ENCODE data around the gene GRXCR2. TPM values are rescaled to one million over a fixed set of nuclear protein-coding genes. Genes with fewer than 3 reads are reported as not detected.
A peak's percentile ranks its signal among the peaks of the same experiment; 100 is the strongest.

GRXCR2 gene
- total RNA-seq, 4 donors from 2014 or later: not detected

DNA sequence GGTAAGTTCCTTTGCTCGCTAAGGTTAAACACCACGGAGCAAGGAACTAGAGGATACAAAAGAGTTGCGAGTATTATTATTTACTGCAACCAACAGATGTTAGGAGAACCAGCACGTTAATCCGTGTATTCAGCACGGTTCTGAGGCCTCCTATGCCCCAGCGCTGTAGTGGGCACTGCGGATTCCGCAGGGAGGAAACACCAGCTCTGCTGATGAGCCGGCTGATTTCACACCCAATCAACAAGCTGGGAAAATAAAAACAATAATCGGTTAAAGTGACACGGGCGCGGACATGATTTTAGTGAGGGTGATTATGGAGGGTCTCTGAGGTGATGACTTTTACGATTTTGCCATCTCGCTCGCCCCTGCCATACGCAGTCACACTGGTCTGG lies 37.0 kb downstream of the GRXCR2 start:
- H3K36me3 ChIP-seq: no peaks in the 10 kb centered on the region
- TF ChIP-seq POLR2AphosphoS5 (IDR thresholded peaks at IDR 0.05) (no peak), POLR2A (IDR thresholded peaks at IDR 0.05; ENCODE audit: low read depth) (no peak), EP300 (IDR thresholded peaks at IDR 0.05) (no peak)
- TF ChIP-seq, protein P1, sequence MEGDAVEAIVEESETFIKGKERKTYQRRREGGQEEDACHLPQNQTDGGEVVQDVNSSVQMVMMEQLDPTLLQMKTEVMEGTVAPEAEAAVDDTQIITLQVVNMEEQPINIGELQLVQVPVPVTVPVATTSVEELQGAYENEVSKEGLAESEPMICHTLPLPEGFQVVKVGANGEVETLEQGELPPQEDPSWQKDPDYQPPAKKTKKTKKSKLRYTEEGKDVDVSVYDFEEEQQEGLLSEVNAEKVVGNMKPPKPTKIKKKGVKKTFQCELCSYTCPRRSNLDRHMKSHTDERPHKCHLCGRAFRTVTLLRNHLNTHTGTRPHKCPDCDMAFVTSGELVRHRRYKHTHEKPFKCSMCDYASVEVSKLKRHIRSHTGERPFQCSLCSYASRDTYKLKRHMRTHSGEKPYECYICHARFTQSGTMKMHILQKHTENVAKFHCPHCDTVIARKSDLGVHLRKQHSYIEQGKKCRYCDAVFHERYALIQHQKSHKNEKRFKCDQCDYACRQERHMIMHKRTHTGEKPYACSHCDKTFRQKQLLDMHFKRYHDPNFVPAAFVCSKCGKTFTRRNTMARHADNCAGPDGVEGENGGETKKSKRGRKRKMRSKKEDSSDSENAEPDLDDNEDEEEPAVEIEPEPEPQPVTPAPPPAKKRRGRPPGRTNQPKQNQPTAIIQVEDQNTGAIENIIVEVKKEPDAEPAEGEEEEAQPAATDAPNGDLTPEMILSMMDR (IDR thresholded peaks at IDR 0.05): no peak

DNA sequence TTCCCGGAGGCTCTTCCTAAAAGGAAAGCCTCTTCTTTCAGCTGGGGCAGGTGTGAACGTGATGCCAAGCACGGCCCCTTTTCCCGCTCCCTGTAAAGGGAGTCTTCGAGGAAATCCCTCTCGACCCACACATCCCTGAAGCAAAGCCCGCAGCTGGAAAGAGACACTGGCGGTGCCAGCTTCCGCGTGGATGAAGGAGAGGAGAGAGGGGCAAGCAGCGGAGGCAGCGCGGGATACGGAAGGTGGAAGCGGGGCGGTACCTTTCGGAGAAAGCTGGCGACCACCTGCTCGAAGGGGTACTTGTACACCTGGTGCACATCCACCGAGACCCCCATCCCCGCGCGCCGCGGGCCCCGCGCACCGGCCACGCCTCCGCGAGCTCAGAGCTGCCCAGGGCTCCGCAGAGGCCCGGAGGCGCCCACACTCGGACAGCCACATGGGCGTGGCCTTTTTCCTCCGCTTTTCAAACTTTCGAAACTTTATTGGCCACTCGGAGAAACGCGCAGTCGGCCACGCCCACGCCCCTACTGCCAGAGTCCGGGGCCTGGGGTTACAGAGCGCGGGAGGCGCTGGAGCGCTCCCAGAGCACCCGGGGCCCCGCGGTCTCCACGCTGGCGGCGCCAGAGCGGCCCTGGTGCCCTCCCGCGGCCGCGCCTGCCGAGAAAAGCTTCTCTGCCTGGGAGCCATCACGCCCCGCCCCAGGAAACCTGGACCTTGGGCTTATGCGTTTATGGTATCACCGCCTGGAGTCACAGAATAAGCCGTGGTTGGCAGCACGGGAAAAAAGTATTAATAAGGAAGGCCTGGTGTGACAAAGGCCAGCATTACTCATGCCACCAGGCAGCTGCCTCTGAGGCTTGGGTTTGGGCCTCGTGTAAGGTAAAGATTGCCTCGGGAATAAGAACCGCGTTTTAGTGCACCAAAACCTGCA lies 37.6 kb downstream of the GRXCR2 start, which contains the start of gene PRELID2:
Gene PRELID2, minus strand, starts transcription at position 426 of the 931 bp plus-strand sequence. Its CDS starts 91 bp downstream, at position 335.
- 3% methylated on average over 28 of the region's 71 CpGs for WGBS
- no peak for TF ChIP-seq EP300 (IDR thresholded peaks at IDR 0.05)
- peak; percentile 69 to 80 for TF ChIP-seq POLR2AphosphoS5 (IDR thresholded peaks at IDR 0.05)
- no peaks in the 10 kb centered on the region for H3K27me3 ChIP-seq
- peak within 1 kb of the TSS; percentile 69 to 85 (median 82) for H3K27ac ChIP-seq (replicated peaks in 1 of 4)
- peak; percentile 94 for DNase-seq (ENCODE audit: extremely low spot score)
- H3K4me3 ChIP-seq: peak within 1 kb of the TSS; percentile 73 to 88 (median 78)
- H3K4me1 ChIP-seq: peaks cover 22 to 50% (median 38%) of the 10 kb centered on the region in 4 donors
- intact Hi-C loops (cut with DNase I): no loop called here
- no peaks in the 10 kb centered on the region for H3K9me3 ChIP-seq
- no peaks in the 10 kb centered on the region for H3K36me3 ChIP-seq

More for the DNA sequence above, 37.0 kb downstream of the GRXCR2 start:
- WGBS: 63% methylated on average over 18 of the region's 18 CpGs
- no peak for DNase-seq (ENCODE audit: extremely low spot score)
- no peaks in the 10 kb centered on the region for H3K27me3 ChIP-seq
- H3K4me1 ChIP-seq: peaks cover 17 to 43% (median 32%) of the 10 kb centered on the region in 4 donors
- intact Hi-C loops (cut with DNase I): no loop called here
- peak overlapping the region; percentile 69 to 85 (median 82) for H3K27ac ChIP-seq (replicated peaks in 1 of 4)
- no peaks in the 10 kb centered on the region for H3K9me3 ChIP-seq
- peak overlapping the region; percentile 73 to 88 (median 78) for H3K4me3 ChIP-seq

DNA sequence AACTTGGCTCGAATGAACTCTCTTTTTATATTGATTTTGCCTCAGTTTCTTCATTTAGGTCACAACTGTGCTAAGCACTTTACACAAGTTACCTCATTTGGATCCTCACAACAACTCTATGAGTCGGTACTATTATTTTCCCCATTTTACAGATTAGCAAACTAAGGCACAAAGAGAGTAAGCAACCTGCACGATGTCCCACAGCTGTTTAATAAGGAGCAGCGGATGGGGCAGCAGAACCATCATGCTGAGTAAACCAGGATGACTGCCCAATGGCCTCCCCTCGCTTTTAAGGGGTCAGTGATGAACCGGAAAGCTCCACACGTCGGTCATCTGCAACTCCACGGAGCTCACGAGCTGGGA lies 38.3 kb downstream of the GRXCR2 start:
- 19% methylated on average over 10 of the region's 10 CpGs for WGBS
- H3K27ac ChIP-seq (replicated peaks in 1 of 4): peak overlapping the region; percentile 69 to 85 (median 82)

DNA sequence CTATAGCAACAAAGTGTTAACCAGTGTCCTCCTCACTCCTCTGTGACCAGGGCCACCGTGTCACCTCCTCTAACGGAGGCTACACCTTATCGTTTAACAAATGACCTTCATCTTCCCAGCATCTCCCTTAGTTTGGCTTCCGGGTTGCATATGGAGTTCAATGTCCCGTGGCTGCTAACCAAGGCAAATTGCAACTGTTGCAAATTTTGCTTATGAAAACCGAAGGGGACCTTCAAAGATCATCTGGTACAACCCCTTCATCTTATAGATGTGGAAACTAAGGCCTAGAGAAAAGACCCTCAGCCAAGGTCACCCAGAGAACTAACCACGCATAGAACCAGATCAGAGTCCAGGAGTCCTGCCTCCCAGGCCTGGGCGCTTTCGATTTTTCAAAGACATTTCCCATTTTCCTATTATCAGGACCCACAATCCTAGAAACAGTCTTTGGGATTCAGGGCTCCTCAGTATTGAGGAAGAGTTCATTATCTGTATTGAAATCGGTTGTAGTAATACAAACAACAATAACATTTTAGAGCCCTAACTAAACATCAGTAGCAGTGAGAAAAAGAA lies 39.1 kb downstream of the GRXCR2 start:
- peak; percentile 39 for DNase-seq (ENCODE audit: extremely low spot score)
- H3K36me3 ChIP-seq: no peaks in the 10 kb centered on the region
- H3K9me3 ChIP-seq: no peaks in the 10 kb centered on the region
- TF ChIP-seq EP300 (IDR thresholded peaks at IDR 0.05) (no peak), POLR2A (IDR thresholded peaks at IDR 0.05; ENCODE audit: low read depth) (no peak), POLR2AphosphoS5 (IDR thresholded peaks at IDR 0.05) (no peak)
- TF ChIP-seq, protein P1 (IDR thresholded peaks at IDR 0.05): no peak
- intact Hi-C loops (cut with DNase I): no loop called here
- WGBS: 79% methylated on average over 10 of the region's 10 CpGs
- H3K4me3 ChIP-seq: peak overlapping the region in 1 of 4 donors; percentile 74
- H3K27me3 ChIP-seq: no peaks in the 10 kb centered on the region
- H3K27ac ChIP-seq (replicated peaks in 1 of 4): peak overlapping the region in 2 of 4 donors; percentile 19 to 85
- H3K4me1 ChIP-seq: peaks cover 27 to 58% (median 47%) of the 10 kb centered on the region in 4 donors

More for the DNA sequence above, 38.3 kb downstream of the GRXCR2 start:
- no peaks in the 10 kb centered on the region for H3K9me3 ChIP-seq
- no peaks in the 10 kb centered on the region for H3K36me3 ChIP-seq
- no peaks in the 10 kb centered on the region for H3K27me3 ChIP-seq
- intact Hi-C loops (cut with DNase I): no loop called here
- peaks cover 27 to 56% (median 45%) of the 10 kb centered on the region in 4 donors for H3K4me1 ChIP-seq
- no peak for TF ChIP-seq POLR2AphosphoS5 (IDR thresholded peaks at IDR 0.05)
- no peak for TF ChIP-seq EP300 (IDR thresholded peaks at IDR 0.05)
- TF ChIP-seq, protein P1 (IDR thresholded peaks at IDR 0.05): no peak
- TF ChIP-seq POLR2A (IDR thresholded peaks at IDR 0.05; ENCODE audit: low read depth): no peak
- H3K4me3 ChIP-seq: peak overlapping the region; percentile 73 to 88 (median 78)
- no peak for DNase-seq (ENCODE audit: extremely low spot score)

DNA sequence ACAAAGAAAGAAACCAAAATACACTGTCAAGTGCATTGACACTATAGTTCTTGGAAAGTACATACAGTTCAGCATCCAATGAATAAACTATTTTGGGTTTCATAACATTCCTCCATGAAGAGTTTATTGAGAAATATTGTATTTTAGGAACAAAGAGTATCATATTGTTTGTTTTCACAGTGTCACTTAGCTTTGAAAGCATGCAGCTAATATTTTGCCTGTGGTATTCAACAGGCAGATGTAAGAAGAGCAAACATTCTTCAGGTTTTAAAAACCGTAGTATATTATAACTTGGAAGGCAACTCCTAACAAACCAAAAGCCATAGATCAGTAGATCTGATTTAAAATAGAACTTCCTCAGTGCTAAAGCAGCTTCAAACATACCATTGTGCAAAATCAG lies 42.2 kb downstream of the GRXCR2 start:
- 11% methylated on average over 1 of the region's 1 CpG for WGBS
- Histone ChIP-seq H3K27me3 (no peaks in the 10 kb centered on the region), H3K4me3 (no peak overlapping the region), H3K9me3 (no peaks in the 10 kb centered on the region), H3K36me3 (no peaks in the 10 kb centered on the region), H3K4me1 (peaks cover 22 to 51% (median 40%) of the 10 kb centered on the region in 4 donors), H3K27ac (replicated peaks in 1 of 4) (peak overlapping the region; percentile 16 to 53 (median 50))
- intact Hi-C loops (cut with DNase I): no loop called here
- TF ChIP-seq EP300 (IDR thresholded peaks at IDR 0.05) (no peak), POLR2A (IDR thresholded peaks at IDR 0.05; ENCODE audit: low read depth) (no peak), POLR2AphosphoS5 (IDR thresholded peaks at IDR 0.05) (no peak)
- TF ChIP-seq, protein P1 (IDR thresholded peaks at IDR 0.05): no peak
- no peak for DNase-seq (ENCODE audit: extremely low spot score)

Data from esophagus muscularis mucosa (tissue), 4 donors.